Measurements from ENCODE around the gene ZNF462.
"Not testable (repeated sequence)": the region's sequence is repeated elsewhere in the genome, so short reads cannot be mapped to it uniquely, and the experiment has no call there.

ZNF462 gene

DNA sequence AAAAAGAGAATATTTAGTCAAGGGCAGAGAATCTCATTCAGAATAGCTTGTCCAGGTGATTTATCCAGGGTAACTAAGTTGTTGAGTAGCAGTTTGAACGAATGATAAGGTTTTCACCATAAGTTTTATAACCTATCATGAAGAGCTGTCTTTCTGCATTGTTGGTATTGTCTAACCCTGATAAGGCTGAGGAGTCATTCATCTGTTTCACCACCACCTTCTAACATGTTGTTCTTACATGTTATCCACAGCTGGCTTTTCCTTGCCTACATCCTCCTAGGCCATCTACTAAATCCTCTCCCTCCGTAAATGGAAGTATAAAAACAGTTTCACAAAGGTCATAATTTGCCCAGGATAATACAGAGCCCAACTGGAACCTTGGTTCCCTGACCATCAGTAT lies 24.1 kb downstream of the ZNF462 start:
- DNase-seq (ENCODE audit: low read depth) = no peak

- no peak for DNase-seq (ENCODE audit: low read depth)
Measured at GRCh38 chr9:106889061-106889590, 26.2 kb downstream of the ZNF462 start.

DNA sequence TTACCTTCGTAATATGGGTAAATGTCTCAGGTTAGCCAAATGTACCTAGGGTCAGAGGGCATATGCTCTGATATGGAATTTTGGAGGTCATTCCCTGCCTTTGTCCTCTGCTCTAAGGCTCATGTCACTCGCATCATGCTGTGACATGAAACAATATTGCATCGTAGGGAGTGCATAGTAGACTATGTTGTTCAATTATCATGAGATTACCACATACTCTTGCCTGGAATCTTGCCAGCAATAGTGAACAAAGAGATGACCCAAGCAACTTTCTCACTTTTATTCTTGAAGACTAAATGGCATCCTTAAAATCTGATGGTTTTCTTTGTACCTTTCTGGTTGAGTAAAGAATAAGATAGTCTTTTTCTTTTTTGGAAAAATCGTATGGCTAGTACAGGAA lies 27.6 kb downstream of the ZNF462 start:
- DNase-seq (ENCODE audit: low read depth) = no peak

- no peak for DNase-seq (ENCODE audit: low read depth)
Measured at GRCh38 chr9:106891286-106891685, 28.3 kb downstream of the ZNF462 start.

- no peak for DNase-seq (ENCODE audit: low read depth)
Measured at GRCh38 chr9:106892632-106893031, 29.7 kb downstream of the ZNF462 start.

GRCh38 chr9:106893088-106893487 lies 30.1 kb downstream of the ZNF462 start:
- no peak for DNase-seq (ENCODE audit: low read depth)

DNA sequence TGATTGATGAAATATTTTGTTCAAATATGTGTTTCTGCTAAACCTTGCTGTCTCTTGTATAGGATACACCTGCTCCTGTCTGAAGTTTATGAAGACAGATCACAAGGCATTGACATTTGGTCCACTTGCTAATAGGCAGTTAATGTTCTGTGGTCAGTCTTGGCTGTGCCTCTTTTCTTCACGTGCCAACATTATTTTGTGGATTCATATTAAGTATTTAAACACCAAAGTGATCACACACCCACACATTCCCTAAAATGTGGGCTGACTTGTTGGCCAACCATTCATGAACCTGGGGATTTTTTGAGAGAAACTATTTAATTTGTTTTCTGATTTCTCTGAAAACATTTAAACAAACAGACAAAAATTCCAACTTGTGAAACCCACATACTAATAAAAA lies 33.7 kb downstream of the ZNF462 start:
- no peak for DNase-seq (ENCODE audit: low read depth)

DNA sequence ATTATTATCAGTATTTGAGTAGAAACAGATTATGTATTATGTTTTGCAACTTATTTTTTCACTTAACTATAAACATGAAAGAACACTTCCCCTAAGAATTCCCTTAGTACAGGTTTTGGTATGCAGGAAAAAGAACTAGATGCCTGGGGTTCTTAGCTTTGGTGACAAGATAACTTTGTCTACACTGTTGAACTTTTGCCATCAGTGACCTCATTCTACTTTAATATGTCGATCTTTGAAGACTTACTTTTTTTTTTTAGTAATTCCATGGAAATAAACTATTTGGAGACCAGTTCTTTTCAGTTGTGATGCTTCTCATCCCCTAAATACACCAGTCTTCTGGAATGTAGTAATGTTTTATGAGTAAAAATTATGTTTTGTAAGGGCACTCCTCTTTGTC lies 34.3 kb downstream of the ZNF462 start:
- DNase-seq (ENCODE audit: low read depth) = no peak

DNA sequence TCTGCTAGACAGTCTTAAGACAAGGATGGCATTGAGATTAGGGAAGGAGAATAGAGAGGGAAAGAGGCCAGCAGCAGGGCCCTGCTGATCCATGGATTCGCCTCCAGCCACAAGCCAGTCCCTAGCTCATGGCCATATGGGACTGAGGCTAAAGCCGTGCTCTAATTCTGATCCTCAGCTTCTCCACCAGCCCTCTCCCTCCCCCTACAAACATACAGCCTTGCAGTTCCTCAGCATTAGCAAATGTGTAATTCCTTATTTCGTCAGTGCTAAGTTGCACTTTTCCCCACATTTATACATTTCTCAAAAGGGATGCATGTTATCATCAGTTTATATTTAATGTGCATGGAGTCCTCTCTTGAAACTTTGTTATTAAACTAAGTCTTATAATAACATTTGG lies 34.8 kb downstream of the ZNF462 start:
- DNase-seq (ENCODE audit: low read depth) = no peak

GRCh38 chr9:106900523-106900922 lies 37.6 kb downstream of the ZNF462 start:
- DNase-seq (ENCODE audit: low read depth) = not testable (repeated sequence)

GRCh38 chr9:106906129-106906528 lies 43.2 kb downstream of the ZNF462 start:
- DNase-seq (ENCODE audit: low read depth) = no peak

DNA sequence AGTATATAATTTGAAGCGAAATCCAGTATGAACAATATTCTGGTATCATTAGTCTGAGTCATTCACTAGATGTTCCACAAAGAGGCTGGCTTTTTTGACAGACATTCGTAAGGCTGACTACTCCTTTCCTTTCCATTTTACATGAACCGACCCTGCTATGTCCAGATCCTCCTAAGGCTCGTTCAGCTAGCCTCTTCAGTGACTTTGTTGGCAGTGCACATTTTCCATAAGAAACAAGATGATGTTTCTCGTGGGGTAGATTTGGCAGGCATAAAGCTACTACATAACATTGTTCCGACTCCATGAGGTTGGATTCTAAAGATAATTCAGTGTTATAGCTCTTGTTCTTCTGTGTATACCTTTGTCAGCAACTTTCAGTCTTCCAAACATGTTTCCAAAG lies 49.0 kb downstream of the ZNF462 start:
- DNase-seq (ENCODE audit: low read depth) = no peak

- no peak for DNase-seq (ENCODE audit: low read depth)
Measured at GRCh38 chr9:106913276-106913675, 50.3 kb downstream of the ZNF462 start.

DNA sequence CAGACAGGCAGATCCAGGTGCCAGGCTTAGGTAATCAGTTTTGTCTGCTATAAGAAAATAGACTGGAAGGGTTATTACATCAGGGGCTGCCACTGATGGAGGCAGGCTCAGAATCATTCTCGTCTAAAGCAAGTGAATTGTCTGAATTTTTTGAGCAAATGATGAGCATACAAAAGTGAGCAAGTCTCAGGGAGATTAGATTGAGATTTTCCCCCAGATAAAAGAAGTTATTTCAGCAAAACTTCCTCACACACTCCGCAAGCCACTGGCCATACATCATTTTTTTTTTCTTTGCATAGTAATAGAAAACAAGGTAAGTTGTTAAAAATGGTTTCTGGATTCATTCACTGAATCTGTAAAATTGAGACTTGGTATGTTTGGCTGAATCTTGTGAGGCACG lies 52.9 kb downstream of the ZNF462 start:
- no peak for DNase-seq (ENCODE audit: low read depth)

DNA sequence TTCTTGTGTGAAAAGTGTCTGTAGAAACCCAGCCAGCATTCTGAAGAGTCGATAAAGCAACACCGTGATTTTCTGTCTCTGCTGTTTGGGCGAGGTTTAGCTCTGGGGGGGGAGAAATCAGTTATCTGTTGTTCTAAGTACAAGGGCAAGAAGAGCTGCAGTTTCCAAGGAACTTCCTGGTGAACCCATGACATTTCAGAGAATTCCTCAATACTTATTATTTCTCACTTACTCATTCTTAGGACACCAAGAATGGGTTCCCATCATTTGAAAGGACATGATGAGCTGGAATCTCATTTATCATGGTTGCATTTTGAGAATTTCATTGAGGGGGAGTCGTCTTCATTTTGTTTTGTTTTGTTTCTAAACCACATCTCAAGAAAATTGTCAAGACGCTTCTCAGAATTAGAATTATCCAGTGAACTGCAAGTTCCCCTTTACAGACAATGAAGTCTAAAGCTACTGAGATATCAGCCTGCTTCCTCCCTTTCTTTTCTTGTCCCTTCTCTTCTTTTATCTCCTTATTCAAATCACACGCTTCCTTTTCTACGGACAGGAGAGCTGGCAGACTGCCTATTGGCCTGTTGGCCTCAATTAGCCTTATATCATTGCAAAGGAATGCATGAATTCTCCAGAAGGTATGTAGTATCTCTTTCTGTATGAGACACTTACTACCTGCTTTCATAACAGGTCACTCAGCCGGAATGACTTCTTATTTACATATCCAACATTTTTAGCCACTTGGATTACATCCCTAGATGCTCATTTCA lies 53.7 kb downstream of the ZNF462 start:
- no peak for DNase-seq (ENCODE audit: low read depth)

DNA sequence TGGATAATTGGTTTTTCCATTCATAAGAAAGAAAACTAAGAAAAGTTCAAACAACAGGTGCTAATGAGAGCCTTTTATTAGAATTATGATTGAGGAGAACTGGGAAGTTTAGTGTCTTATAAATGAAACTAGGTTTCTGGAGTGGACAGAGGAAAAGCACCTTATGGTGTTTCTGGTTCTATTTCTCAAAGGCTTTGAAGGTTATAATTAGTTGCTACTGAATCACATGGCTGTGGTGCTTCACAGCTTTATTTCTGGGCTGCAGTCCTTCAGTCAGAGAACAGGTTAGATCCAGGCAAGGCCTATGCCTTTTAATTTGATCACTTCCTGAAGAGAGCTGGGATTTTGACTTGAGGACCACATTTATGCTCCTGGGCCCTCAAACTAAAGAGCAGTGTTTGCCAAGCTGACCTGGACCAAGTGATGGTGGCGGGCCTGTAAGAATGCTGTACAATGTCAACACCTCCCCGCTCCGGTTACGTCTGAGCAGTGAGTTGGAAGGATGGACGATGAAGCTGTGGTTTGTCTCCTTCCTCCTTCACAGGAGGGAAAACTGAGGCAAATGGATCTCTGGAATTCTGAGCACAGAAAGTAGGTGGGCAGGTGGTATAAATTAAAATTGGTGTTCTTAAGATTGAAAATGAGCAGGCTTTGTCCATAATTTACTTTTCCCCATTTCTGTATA lies 56.0 kb downstream of the ZNF462 start:
- no peak for DNase-seq (ENCODE audit: low read depth)

DNA sequence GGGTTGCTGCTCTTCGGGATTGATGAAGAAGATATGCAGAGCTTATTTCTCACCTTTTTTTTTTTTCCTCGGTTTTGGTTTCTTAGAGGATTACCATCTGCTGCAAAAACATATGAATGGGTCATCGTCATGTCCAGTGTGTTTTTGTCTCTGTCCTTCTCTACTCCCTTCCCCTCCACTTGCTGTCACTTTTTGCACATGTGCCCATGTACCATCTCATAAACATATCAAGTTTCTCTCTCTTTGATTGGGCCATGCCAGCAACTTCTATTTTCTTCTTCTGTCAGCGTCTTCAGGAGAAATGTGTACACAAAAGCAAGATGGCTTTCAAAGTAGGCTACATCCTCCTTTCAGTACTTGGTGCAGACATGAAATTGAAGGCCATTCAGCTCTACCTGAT lies 57.1 kb downstream of the ZNF462 start:
- no peak for DNase-seq (ENCODE audit: low read depth)

- no peak for DNase-seq (ENCODE audit: low read depth)
Measured at GRCh38 chr9:106920701-106921283, 57.8 kb downstream of the ZNF462 start.

DNA sequence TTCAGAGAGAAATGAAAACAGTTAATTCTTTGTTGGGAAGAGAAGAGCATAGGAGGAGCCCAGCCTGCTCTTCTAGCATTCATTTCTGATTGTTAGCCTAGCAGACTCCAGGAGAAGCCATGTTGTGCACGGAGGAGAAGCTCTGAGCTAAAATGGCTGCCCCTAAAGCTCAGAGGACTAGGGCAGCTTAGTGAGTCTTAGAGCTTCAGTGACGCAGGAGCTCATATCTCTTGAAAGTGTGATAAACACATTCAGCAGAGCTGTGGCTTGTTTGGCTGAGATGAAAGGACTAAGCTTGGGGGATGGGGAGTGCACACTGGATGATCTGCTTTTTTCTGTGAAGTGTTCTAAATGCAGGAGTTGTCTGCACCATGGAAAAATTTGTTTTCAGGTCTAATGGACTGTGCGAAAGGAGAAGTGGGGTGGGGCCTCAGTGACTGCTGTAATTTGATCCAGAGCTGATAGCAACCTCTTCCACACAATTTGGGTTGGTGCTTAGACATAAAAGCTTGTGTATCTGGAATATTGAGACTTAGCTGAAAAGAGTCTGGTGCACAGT lies 58.5 kb downstream of the ZNF462 start:
- DNase-seq (ENCODE audit: low read depth) = no peak

GRCh38 chr9:106922026-106922425 lies 59.1 kb downstream of the ZNF462 start:
- no peak for DNase-seq (ENCODE audit: low read depth)

- no peak for DNase-seq (ENCODE audit: low read depth)
Measured at GRCh38 chr9:106925392-106925791, 62.4 kb downstream of the ZNF462 start.

DNA sequence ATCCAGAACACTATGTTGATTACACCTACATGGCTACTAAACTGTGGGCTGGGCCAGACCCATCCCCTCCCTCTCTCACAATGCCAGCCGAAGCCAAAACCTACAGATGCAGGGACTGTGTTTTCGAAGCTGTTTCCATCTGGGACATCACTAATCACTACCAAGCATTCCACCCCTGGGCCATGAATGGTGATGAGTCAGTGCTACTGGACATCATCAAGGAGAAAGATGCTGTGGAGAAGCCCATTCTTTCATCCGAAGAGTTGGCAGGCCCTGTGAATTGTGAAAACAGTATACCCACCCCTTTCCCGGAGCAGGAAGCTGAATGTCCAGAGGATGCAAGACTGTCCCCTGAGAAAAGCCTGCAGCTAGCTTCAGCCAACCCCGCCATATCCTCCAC lies 65.0 kb downstream of the ZNF462 start:
- DNase-seq (ENCODE audit: low read depth) = no peak

DNA sequence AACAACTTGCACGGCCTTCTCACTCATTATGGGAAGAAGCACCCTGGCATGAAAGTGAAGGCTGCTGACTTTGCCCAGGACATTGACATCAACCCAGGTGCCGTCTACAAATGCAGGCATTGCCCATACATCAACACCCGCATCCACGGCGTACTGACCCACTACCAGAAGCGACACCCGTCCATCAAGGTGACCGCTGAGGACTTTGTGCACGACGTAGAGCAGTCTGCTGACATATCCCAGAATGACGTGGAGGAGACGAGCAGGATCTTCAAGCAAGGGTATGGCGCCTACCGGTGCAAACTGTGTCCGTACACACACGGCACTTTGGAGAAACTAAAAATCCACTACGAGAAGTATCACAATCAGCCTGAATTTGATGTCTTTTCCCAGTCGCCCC lies 65.4 kb downstream of the ZNF462 start:
- DNase-seq (ENCODE audit: low read depth) = no peak
